ENCODE results near the gene LEO1. TPM values are rescaled to one million over a fixed set of nuclear protein-coding genes. Genes with fewer than 3 reads are reported as not detected.

Gene LEO1
- total RNA-seq, 2 donors from 2014 or later = 9.0 to 10.6 TPM

GRCh38 chr15:52018693-52019393, 47.3 kb upstream of the LEO1 start, which contains the start of gene MAPK6:
Gene MAPK6, plus strand, starts transcription at chr15:52019219. Its CDS starts 27,242 bp downstream, at chr15:52046461.
- no peaks in the 10 kb centered on the region for H3K27me3 ChIP-seq
- no peak for TF ChIP-seq CTCF (IDR thresholded peaks at IDR 0.05)
- H3K4me3 ChIP-seq = peak within 1 kb of the TSS; percentile 60 to 63
- no peaks in the 10 kb centered on the region for H3K36me3 ChIP-seq
- DNase-seq (ENCODE audit: low spot score) = peak; percentile 95
- H3K9me3 ChIP-seq = no peaks in the 10 kb centered on the region
- H3K4me1 ChIP-seq = peaks cover 0 to 31% of the 10 kb centered on the region in 2 donors
- peak within 1 kb of the TSS; percentile 89 to 92 for H3K27ac ChIP-seq

GRCh38 chr15:52018244-52018643, 46.7 kb upstream of the LEO1 start:
- H3K9me3 ChIP-seq = no peaks in the 10 kb centered on the region
- H3K27me3 ChIP-seq = no peaks in the 10 kb centered on the region
- no peak for TF ChIP-seq CTCF (IDR thresholded peaks at IDR 0.05)
- no peaks in the 10 kb centered on the region for H3K36me3 ChIP-seq
- peaks cover 0 to 34% of the 10 kb centered on the region in 2 donors for H3K4me1 ChIP-seq
- H3K27ac ChIP-seq = peak overlapping the region; percentile 88 to 89
- no peak overlapping the region for H3K4me3 ChIP-seq
- no peak for DNase-seq (ENCODE audit: low spot score)

- TF ChIP-seq CTCF (IDR thresholded peaks at IDR 0.05) = no peak
- no peak overlapping the region for H3K27ac ChIP-seq
- H3K4me3 ChIP-seq = no peak overlapping the region
- H3K4me1 ChIP-seq = peaks cover 0 to 25% of the 10 kb centered on the region in 2 donors
- no peaks in the 10 kb centered on the region for H3K36me3 ChIP-seq
- DNase-seq (ENCODE audit: low spot score) = no peak
- H3K9me3 ChIP-seq = no peaks in the 10 kb centered on the region
- H3K27me3 ChIP-seq = no peaks in the 10 kb centered on the region
These were observed 44.7 kb upstream of the LEO1 start for GRCh38 chr15:52016316-52016715.

GRCh38 chr15:52014616-52015015, 43.0 kb upstream of the LEO1 start:
- DNase-seq (ENCODE audit: low spot score) = no peak
- no peak for TF ChIP-seq CTCF (IDR thresholded peaks at IDR 0.05)
- Histone ChIP-seq H3K36me3 (no peaks in the 10 kb centered on the region), H3K27me3 (no peaks in the 10 kb centered on the region), H3K4me1 (peaks cover 0 to 18% of the 10 kb centered on the region in 2 donors), H3K9me3 (no peaks in the 10 kb centered on the region), H3K4me3 (no peak overlapping the region), H3K27ac (no peak overlapping the region)

GRCh38 chr15:52013151-52013791, 41.7 kb upstream of the LEO1 start:
- Histone ChIP-seq H3K4me3 (no peak overlapping the region), H3K4me1 (peaks cover 0 to 13% of the 10 kb centered on the region in 2 donors), H3K27ac (peak overlapping the region in 1 of 2 donors; percentile 14), H3K36me3 (no peaks in the 10 kb centered on the region), H3K27me3 (no peaks in the 10 kb centered on the region), H3K9me3 (no peaks in the 10 kb centered on the region)
- no peak for TF ChIP-seq CTCF (IDR thresholded peaks at IDR 0.05)
- DNase-seq (ENCODE audit: low spot score) = no peak

Data from right atrium auricular region (tissue), 2 donors.